ENCODE measurements around the gene CFAP68.
A peak's percentile ranks its signal among the peaks of the same experiment; 100 is the strongest.
"Not testable (repeated sequence)": the region's sequence is repeated elsewhere in the genome, so short reads cannot be mapped to it uniquely, and the experiment has no call there.

The CFAP68 gene

DNA sequence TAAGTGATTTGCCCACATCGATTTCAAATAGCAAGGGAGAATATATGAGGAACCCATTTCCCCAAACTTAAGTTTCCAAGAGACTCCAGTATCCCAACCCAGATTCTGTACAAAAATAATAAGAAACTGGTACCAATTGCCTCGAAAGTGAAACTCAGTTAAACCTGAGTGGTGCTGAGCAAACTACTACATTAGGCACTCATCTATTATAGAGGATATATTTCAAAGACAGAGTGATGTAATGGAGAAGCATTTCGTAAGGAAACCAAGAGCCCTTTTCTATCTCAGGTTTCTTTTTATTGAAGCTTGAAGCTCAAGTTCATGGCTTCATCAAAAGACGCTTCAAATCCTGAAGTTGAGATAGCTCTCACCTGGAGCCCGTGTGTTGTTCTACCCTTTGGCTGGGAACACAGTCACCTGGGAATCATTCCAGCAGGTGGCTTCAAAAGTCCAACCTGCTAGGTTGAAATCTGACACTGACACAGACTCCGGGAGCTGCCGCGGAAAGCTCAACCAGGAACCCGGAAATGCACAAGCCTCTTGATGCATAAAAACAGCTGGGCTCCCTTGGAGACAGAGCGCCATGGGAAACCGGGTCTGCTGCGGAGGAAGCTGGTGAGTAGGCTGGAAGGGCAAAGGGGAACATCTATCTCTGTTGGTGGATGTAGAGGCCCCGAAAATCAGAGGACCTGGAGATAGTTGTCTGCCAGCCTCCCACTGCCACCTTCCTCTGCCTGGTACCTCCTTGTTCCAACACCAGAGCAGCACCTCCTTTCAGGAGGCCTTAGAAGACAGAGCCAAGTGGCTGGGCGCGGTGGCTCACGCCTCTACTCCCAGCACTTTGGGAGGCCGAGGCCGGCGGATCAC is 39.3 kb downstream of the CFAP68 start, which contains the start of gene C11orf52:
C11orf52 (plus strand) TSS at position 524 of the 867 bp plus-strand sequence; CDS start at position 584, 60 bp downstream.
- DNase-seq: no peak

DNA sequence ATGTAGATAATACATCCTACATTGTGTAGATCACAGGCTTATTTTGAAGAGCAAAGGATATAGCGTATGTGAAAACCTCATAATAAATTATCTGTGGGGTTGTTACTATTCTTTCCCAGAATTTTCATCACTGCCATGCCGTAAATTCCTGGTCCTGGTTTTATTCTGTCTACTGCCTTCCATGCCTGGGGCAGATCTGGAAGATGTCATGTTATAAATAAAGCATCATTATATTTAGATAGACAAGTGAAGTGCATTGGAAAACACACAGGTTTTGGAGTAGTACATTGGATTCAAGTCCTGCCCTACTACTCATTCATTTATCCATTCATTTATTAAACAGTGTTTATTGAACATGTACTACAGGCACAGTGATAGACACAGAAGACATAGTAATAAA is 41.6 kb downstream of the CFAP68 start:
- DNase-seq: no peak

DNA sequence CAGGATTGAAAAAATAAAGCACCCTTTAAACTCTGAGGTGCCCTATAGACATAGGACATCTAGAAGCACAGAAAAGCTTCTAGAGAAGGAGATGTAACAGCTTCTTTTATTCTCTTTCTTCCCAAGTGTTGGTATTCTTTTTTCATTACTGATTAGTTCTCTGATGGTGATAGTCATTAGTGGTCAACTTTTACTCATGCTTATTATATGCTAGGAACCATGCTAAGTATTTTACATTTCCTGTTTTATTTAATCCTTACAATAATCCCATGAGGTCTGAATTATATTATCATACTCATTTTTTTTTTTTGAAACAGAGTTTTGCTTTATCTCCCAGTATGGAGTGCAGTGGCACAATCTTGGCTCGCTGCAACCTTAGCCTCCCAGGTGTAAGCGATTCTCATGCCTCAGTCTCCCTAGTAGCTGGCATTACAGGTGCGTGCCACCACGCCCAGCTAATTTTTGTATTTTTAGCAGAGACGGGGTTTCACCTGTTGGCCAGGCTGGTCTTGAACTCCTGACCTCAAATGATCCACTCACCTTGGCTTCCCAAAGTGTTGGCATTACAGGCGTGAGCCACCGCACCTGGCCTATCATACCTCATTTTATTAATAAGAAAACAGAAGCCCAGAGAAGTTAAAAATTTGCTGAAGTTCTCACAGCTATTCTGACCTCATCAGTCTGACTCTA is 42.3 kb downstream of the CFAP68 start:
- no peak for DNase-seq

DNA sequence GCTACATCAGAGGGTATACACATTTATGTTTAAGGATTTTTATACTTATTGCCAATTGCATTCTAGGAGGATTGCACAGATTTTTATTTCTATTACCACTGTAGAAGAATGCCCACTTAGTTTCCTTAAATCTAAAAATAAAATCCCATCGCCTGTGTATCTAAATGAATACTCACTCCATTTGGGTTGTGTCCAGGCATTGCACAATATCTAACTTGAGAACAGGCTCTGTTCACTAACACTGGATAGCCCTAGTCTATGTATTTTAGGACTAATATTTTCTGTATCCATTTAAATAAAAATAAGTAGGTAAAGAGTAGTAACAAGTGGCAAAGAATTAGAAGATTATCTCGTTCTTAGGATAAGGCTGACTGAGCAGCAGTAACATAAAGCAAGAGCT is 43.5 kb downstream of the CFAP68 start:
- DNase-seq: no peak

DNA sequence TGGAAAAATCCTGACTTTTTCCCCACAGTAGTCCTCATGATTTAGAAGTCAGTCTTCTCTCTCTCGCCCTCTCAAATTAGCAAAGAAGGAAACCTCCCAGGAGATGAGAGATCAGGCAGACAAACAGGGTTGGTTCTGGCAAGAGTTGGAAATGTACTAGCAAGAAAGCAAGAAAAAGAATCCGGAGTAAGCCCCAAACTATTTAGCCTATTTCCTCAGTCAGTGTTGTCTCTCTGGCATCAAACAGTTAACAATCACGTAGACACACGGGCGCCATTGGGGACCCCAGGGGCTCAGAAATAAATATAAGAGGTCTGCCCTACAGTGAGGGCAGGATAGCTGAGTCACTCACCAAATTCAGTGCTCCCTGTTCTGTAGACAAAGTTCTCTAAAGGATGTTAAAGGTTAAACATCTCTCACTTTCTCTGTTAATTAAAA is 44.0 kb downstream of the CFAP68 start:
- DNase-seq: no peak

DNA sequence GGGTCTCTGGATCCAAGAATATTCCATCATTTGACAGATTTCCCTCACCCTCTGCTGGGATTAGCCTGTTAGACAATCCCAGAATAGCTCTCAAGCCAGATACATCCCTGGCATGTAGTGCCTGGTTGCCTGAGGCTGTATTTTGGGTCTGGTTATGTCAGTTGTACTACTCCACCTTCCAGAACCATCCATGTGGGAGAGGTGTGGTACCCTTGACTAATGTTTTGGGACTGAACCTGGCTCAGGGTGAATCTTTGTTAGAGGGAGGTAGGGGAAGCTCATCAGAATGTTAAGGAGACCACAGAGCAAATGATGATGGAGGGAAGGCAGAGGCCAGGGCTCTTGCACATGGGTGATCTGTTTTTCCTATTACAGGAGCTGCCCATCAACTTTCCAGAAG is 44.6 kb downstream of the CFAP68 start:
- no peak for DNase-seq

DNA sequence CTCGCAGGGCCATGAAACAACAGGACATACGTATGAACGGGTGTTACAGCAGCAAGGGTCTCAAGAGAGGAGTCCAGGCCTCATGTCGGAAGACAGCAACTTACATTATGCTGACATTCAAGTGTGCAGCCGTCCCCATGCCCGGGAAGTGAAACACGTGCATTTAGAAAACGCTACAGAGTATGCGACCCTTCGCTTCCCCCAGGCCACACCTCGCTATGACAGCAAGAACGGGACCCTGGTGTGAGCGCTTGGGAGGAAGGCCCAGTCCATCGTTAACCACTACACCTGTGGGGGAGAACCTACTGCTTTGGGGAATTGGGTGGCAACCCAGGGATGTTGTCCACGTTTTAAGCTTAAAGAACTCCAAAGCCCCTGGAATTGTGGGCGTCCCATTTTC is 46.6 kb downstream of the CFAP68 start:
- DNase-seq: no peak

DNA sequence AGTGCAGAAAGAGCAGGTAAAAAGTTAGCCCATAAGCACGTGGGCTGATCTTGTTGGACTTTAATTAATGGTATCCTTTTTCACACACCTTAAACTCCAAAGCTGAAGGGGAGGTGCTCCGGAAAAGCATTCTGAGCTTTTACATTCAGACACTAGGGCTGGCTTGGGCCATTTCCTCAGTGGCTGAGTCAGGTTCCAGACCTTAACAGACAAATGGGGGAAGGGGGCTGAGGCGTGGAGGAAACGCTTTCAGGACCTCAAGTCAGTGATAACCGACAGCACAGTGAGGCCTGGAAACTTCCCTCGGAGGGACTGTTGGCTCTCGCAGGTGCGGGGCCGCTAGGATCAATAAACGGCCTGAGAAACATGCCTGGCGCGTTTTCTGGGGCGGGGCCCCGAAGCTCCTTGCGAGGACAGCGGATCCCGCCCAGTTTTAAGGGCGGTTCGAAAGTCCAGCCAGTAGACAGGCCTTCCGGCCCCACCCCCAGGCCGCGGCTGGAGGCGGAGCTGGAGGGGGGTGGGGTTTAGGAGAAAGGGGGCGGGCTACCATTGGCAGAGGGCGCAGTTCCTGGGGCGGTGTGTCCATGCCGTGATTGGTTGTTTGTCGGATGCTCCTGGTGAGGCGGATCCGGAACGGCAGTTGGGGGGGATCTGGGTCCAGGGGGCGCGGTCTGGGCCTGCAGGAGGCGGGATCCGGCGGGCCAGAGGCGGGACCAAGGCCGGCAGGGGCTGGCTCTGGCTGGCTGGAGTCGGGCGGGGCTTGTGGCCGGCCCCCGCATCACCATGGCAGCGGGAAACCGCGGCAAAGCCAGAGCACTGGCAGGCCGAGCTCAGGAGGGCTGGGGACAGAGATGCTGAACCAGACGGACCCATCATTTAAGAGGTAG is 47.4 kb downstream of the CFAP68 start:
- DNase-seq: peak; percentile 90

DNA sequence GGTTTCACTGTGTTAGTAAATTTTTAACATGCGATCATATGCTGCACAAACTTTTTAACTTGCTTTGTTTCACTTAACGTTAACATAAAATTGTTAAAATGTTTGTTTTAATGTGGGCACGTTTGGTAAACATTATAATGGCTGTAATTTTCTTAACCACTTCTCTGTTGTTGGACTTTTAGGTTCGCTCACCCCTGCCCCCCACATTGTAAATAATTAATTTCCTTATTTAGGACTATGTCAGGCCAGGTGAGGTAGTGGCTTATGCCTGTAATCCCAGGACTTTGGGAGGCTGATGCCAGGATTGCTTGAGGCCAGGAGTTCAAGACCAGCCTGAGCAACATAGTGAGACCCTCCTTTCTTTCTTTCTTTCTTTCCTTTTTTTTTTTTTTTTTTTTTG is 51.1 kb downstream of the CFAP68 start:
- no peak for DNase-seq

DNA sequence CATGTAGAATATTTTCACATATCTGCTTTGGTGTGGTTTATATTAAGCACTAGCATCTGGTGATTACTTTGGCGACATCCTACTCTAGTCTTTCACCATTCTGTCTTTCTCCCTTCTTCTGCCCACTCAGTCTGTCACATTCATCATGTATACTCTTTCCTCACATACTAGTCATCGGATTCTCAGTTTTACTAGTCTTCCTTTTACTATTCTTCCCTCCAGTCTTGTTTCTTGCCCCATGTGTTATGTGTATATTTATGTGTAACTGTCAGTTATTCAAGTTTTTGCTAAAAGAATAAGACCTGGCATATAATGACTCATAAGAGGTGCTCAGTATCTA is 53.2 kb downstream of the CFAP68 start:
- no peak for DNase-seq

DNA sequence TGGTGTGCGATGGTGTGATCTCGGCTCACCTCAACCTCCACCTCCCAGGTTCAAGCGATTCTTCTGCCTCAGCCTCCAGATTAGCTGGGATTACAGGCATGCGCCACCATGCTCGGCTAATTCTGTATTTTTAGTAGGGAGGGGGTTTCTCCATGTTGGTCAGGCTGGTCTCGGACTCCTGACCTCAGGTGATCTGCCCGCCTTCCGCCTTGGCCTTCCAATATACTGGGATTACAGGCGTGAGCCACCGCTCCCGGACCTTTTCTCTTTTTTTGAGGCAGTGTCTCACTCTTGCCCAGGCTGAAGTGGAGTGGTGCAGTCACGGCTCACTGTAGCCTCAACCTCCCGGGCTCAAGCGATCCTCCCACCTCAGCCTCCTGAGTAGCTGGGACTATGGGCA is 53.8 kb downstream of the CFAP68 start:
- not testable (repeated sequence) for DNase-seq

DNA sequence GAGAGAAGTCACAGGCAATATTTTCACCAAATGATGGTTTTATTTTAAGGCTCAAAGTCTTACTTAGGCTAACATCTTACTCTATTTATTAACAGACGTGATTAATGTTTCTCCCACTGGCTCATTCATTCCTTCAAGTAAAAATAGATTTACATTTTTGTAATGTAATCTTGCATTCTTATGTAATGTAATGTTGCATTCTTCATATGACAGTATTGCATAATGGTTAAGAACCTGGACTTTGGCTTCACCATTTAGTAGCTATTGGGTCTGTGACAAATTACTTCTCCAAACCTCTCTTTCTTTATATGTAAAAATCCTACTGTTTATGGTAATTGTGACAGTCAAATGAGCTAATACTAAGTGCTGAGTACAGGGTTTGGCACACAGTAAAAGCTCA is 54.5 kb downstream of the CFAP68 start:
- no peak for DNase-seq

DNA sequence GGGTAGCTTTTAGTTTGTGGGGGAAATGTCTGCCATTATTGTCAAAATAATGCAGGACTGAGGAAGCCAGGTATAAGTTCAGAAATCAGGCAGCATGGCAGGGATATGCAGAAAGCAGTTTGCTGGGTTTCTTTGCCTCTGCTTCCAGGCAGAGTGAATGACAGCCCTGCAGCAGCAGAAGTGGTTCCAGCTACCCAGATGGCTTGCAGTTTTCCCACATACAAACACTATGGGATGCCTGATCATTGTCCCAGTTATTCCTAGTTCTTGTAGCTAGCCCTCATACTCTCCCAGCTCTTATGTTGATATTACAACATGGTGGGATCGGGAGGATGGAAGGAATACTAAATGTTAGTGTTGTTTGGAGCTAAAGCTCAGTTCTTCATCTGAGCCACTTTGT is 55.0 kb downstream of the CFAP68 start:
- no peak for DNase-seq
